Osteocyte (in vitro differentiated cells): Measurements from ENCODE around the gene ARPP21. TPM values are rescaled to one million over a fixed set of nuclear protein-coding genes. Genes with fewer than 3 reads are reported as not detected.

ENCODE experiments used
- DNase-seq: peaks from one replicate; pipeline ENCODE4 v3.0.0; 2021; ENCODE audit warnings: mixed read lengths; ENCODE audit not compliant: unreplicated experiment; ENCODE audit errors: extremely low spot score
- H3K27ac Mint-ChIP-seq: one replicate; pipeline ENCODE4 v1.8.0; 2021; ENCODE audit warnings: mild to moderate bottlenecking, mixed read lengths; ENCODE audit not compliant: unreplicated experiment
- H3K27me3 Mint-ChIP-seq: one replicate; pipeline ENCODE4 v1.8.0; 2021; ENCODE audit warnings: mixed read lengths; ENCODE audit not compliant: unreplicated experiment
- H3K36me3 Mint-ChIP-seq: one replicate; pipeline ENCODE4 v1.8.0; 2021; ENCODE audit warnings: mixed read lengths; ENCODE audit not compliant: unreplicated experiment
- H3K4me1 Mint-ChIP-seq: one replicate; pipeline ENCODE4 v1.8.0; 2021; ENCODE audit warnings: mixed read lengths; ENCODE audit not compliant: unreplicated experiment
- H3K4me3 Mint-ChIP-seq: one replicate; pipeline ENCODE4 v1.8.0; 2021; ENCODE audit warnings: mild to moderate bottlenecking, moderate library complexity, mixed read lengths; ENCODE audit not compliant: unreplicated experiment
- H3K9me3 Mint-ChIP-seq: one replicate; pipeline ENCODE4 v1.8.0; 2021; ENCODE audit warnings: mixed read lengths; ENCODE audit not compliant: unreplicated experiment
- total RNA-seq: library from RNA; stranded (reverse); gene quantifications from 2 replicates; pipeline ENCODE4 v1.2.1, GENCODE V29; 2021
- TF ChIP-seq, protein P1 (sequence below): fragments of 200-600 bp; sonication (generic); IDR thresholded peaks from 2 replicates; pipeline ENCODE4 v1.5.0; 2021; ENCODE audit warnings: antibody characterized with exemption, mild to moderate bottlenecking, moderate library complexity

ARPP21 gene
- total RNA-seq, 1 donor from 2014 or later, result 3.7 TPM

DNA sequence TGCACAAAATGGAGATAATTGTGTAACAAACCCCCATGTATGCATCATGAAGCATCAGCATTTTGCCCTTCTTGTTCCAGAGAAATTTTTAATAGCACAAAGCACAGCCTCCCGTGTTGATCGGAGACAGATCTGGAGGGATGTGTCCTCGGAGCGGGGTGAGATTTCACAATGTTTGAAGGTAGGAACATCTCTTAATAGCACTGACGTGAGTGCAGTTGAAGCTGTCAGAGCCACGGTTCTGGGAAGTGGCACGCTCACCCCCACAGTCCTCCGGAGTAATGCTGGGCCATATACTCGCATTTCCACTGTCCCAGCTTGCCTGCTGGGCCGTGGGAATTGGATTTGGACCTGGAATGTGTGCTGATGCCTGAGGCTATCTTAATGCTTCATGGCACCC lies 24.1 kb downstream of the ARPP21 start:
- Mint-ChIP-seq H3K36me3 (no peaks in the 10 kb centered on the region), H3K4me3 (no peak overlapping the region), H3K27ac (no peak overlapping the region), H3K4me1 (peaks cover 22% of the 10 kb centered on the region), H3K27me3 (peaks cover 2% of the 10 kb centered on the region), H3K9me3 (no peaks in the 10 kb centered on the region)
- TF ChIP-seq, protein P1, sequence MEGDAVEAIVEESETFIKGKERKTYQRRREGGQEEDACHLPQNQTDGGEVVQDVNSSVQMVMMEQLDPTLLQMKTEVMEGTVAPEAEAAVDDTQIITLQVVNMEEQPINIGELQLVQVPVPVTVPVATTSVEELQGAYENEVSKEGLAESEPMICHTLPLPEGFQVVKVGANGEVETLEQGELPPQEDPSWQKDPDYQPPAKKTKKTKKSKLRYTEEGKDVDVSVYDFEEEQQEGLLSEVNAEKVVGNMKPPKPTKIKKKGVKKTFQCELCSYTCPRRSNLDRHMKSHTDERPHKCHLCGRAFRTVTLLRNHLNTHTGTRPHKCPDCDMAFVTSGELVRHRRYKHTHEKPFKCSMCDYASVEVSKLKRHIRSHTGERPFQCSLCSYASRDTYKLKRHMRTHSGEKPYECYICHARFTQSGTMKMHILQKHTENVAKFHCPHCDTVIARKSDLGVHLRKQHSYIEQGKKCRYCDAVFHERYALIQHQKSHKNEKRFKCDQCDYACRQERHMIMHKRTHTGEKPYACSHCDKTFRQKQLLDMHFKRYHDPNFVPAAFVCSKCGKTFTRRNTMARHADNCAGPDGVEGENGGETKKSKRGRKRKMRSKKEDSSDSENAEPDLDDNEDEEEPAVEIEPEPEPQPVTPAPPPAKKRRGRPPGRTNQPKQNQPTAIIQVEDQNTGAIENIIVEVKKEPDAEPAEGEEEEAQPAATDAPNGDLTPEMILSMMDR, result no peak
- DNase-seq, result no peak

DNA sequence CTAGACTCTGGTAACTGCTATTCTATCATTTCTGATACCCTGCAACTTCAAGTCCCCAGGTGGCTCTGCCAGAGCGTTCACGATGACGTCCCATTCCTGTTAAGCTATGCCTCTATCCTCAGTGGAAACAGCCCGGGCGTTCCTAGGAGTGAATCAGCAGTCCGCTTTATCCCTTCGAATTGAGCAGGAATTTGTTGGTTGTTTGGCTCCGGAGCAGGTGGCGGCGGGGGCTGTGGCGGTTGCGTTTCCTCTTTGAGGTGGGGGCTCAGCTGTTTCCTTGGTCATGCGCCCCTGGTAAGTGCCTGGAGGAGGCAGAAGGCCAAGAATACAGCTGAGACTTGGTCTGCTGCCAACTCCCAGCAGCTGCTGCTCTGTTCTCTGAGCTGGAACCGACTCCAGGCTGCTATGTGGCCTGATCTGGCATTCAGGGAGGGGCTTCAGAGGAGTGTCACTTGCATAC lies 25.2 kb downstream of the ARPP21 start:
- peak; percentile 84 for DNase-seq
- Mint-ChIP-seq H3K36me3 (no peaks in the 10 kb centered on the region), H3K9me3 (no peaks in the 10 kb centered on the region), H3K4me3 (no peak overlapping the region), H3K27ac (peak overlapping the region; percentile 19), H3K4me1 (peaks cover 22% of the 10 kb centered on the region), H3K27me3 (peaks cover 6% of the 10 kb centered on the region)
- TF ChIP-seq, protein P1, result no peak

DNA sequence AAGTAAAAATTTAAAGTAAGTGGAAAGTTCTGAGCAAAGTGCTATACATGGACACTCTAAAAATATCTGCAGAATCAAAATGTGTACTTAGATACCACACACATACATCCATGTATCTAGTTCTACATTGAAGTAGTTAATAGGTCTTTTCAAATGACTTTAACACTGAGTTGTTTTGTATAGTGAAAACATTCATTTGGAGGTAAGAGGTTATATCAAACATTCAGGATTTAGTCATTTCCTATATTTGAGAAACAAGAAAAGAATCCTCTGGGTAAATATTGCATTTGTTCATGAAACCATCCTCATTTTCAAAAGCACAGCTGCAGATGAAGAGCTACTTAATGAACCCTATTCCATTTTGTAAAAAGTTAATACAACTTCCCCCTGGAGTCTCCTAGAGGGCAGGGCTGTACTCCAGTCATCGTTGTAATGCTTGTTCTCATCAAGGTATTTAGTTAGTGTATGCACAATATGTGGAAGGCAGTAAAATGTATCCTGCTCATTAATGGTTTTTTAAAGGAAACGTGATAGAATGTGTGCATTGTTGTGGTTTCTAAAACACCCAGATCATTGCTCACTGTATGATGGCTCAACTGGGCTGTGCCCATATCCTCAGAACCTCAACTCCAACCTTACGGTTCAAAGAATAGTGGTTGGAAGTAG lies 26.2 kb downstream of the ARPP21 start:
- Mint-ChIP-seq H3K36me3 (no peaks in the 10 kb centered on the region), H3K9me3 (no peaks in the 10 kb centered on the region), H3K4me3 (no peak overlapping the region), H3K27me3 (peaks cover 8% of the 10 kb centered on the region), H3K4me1 (peaks cover 22% of the 10 kb centered on the region), H3K27ac (no peak overlapping the region)
- DNase-seq, result no peak
- TF ChIP-seq, protein P1, result no peak

DNA sequence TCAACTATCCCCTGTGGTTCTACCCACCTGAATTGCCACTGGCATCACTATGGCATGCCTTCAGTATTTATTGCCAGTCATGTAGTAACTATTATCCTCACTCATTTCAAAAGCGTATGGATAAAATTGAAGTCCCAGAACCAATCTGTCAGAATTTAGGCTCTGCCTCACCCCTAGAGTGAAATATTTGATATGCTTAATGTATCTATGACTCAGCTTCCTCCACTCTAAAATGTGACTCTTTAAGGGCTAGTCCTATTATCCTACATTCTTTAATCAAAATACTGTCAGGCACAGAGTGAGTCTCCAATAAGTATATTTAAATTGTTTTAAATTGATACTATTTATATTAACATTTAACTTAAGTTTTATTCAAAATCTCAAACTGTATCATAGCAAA lies 27.6 kb downstream of the ARPP21 start:
- DNase-seq, result no peak
- no peaks in the 10 kb centered on the region for H3K36me3 Mint-ChIP-seq
- no peaks in the 10 kb centered on the region for H3K9me3 Mint-ChIP-seq
- TF ChIP-seq, protein P1, result no peak
- peaks cover 22% of the 10 kb centered on the region for H3K4me1 Mint-ChIP-seq
- no peak overlapping the region for H3K27ac Mint-ChIP-seq
- H3K27me3 Mint-ChIP-seq, result peaks cover 8% of the 10 kb centered on the region
- H3K4me3 Mint-ChIP-seq, result no peak overlapping the region

DNA sequence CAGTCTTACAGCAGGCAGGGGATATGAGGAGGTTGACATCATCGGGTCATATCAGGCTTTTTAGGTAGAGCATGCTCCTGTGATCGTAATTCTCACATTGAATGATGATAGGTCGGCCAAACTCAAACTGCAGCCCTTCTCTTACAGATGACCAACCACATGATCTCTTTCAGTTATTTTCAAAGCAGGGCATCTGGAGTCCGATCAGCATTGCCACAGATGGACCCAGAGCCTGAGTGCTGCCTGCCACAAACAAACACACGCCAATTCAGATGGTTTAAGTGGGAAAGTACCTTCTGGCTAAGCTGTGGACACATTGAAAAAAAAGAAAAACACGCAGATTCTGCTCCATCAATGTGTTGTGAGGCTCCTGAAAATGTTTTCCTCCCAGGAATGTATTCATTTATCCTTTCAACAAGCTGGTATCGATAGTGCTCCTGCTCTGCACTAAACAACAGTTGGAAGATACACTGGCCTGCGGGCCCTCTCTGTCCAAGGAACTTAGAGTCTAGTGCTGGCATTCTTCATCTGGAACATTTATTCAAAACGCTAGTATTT lies 31.2 kb downstream of the ARPP21 start:
- Mint-ChIP-seq H3K4me3 (no peak overlapping the region), H3K4me1 (peaks cover 10% of the 10 kb centered on the region), H3K27ac (no peak overlapping the region), H3K27me3 (peaks cover 15% of the 10 kb centered on the region), H3K36me3 (no peaks in the 10 kb centered on the region), H3K9me3 (no peaks in the 10 kb centered on the region)
- TF ChIP-seq, protein P1, result no peak
- no peak for DNase-seq
